A673 (cell line): Measurements from ENCODE around the gene ACACA.

Experiments
- CTCF ChIP-seq: fragments of 300-800, 200-600 bp; sonication (generic); conservative IDR thresholded peaks from 2 replicates; pipeline ENCODE4 v1.5.1; 2017; ENCODE audit warnings: low read depth, mild to moderate bottlenecking, antibody characterized with exemption, low read length, moderate library complexity, mixed read lengths
- EZH2 ChIP-seq: fragments of 200-600 bp; sonication (generic); IDR thresholded peaks from 2 replicates; pipeline ENCODE4 v1.6.1; 2017; ENCODE audit warnings: borderline replicate concordance, low read depth, mild to moderate bottlenecking, mixed read lengths, antibody characterized with exemption, low read length; ENCODE audit not compliant: poor library complexity, severe bottlenecking

GRCh38 chr17:37062021-37062420 is 344.6 kb downstream of the ACACA start:
- no peak for TF ChIP-seq EZH2
- TF ChIP-seq CTCF: no peak
